GM12878 (cell line): ENCODE results near the gene ZSCAN22. TPM values are rescaled to one million over a fixed set of nuclear protein-coding genes. Genes with fewer than 3 reads are reported as not detected.
"Not testable (repeated sequence)": the region's sequence is repeated elsewhere in the genome, so short reads cannot be mapped to it uniquely, and the experiment has no call there.

Source experiments
- ATAC-seq: fragments of 200-7000 bp; cut with Tn5 transposase; 3 replicates; pipeline ENCODE4 v1.9.1; 2020; ENCODE audit warnings: mild to moderate bottlenecking, moderate library complexity
- BruUV-seq: library from RNA; stranded (reverse); fragments of 400-500 nt; replicated peaks from 2 replicates; lab custom pipeline; 2021; lab: Mats Ljungman, UMichigan
- CTCF ChIA-PET: fragments of 300-600 bp; sonication (Branson Sonifier 250); formaldehyde crosslinking; extraction: SDS; loops from one replicate; lab custom pipeline; 2021; ENCODE audit warnings: inconsistent platforms; lab: Yijun Ruan, JAX
- POLR2A ChIA-PET: fragments of 350-600 bp; formaldehyde crosslinking; extraction: SDS; loops from one replicate; lab custom pipeline; 2021; ENCODE audit warnings: inconsistent platforms; lab: Charles Lee
- RAD21 ChIA-PET: fragments of 300-600 bp; sonication (Branson Sonifier 250); formaldehyde crosslinking; loops from one replicate; lab custom pipeline; 2023; ENCODE audit warnings: antibody characterized with exemption; ENCODE audit not compliant: unreplicated experiment; lab: Charles Lee
- SMC1A ChIA-PET: fragments of 300-600 bp; sonication (Branson Sonifier 250); formaldehyde crosslinking; loops from one replicate; lab custom pipeline; 2023; ENCODE audit not compliant: unreplicated experiment, uncharacterized antibody; lab: Charles Lee
- DNase-seq: peaks from one replicate; pipeline ENCODE4 v3.0.0-alpha.2; 2011; ENCODE audit warnings: low read depth, low spot score
- FAIRE-seq: peaks from 3 replicates; lab custom pipeline; 2011; peaks lifted over from hg19 to GRCh38; lab: Jason Lieb, UNC
- H2AFZ ChIP-seq: 2 replicates; pipeline ENCODE4 v1.6.0; 2011; ENCODE audit warnings: low read depth, low read length, control low read depth; ENCODE audit not compliant: control insufficient read depth
- H3K27ac ChIP-seq: 2 replicates; pipeline ENCODE4 v1.5.1; 2011; ENCODE audit warnings: control low read depth; ENCODE audit not compliant: control insufficient read depth, insufficient read depth
- H3K27me3 ChIP-seq, 2 experiments: replicated peaks in 1 of 2; 2 replicates each; pipeline versions ENCODE4 v1.6.0 to v1.6.1; 2011; ENCODE audit warnings: low read length in 1 of 2; ENCODE audit not compliant: control insufficient read depth in 2 of 2, insufficient read depth in 2 of 2
- H3K36me3 ChIP-seq, 2 experiments: 2 replicates each; pipeline ENCODE4 v1.5.1; 2011; ENCODE audit warnings: low read length in 1 of 2; ENCODE audit not compliant: control insufficient read depth in 2 of 2, insufficient read depth in 2 of 2
- H3K4me1 ChIP-seq: 2 replicates; pipeline ENCODE4 v1.6.1; 2011; ENCODE audit warnings: mild to moderate bottlenecking, low read length, moderate library complexity, mixed read lengths; ENCODE audit not compliant: control insufficient read depth, insufficient read depth
- H3K4me2 ChIP-seq: 2 replicates; pipeline ENCODE4 v1.6.0; 2011; ENCODE audit warnings: control low read depth; ENCODE audit not compliant: control insufficient read depth, insufficient read depth
- H3K4me3 ChIP-seq: fragments of 200-600 bp; sonication (generic); 2 replicates; pipeline ENCODE4 v1.5.1; 2016
- H3K79me2 ChIP-seq: 2 replicates; pipeline ENCODE4 v1.6.0; 2011; ENCODE audit warnings: low read length; ENCODE audit not compliant: control insufficient read depth, insufficient read depth
- H3K9ac ChIP-seq: 2 replicates; pipeline ENCODE4 v1.8.0; 2011; ENCODE audit warnings: low read length, control low read depth, mixed read lengths; ENCODE audit not compliant: control insufficient read depth, insufficient read depth
- H3K9me3 ChIP-seq: replicated peaks from 3 replicates; pipeline ENCODE4 v1.5.1; 2011; ENCODE audit warnings: mild to moderate bottlenecking, low read length; ENCODE audit not compliant: control insufficient read depth, insufficient read depth
- H4K20me1 ChIP-seq: 2 replicates; pipeline ENCODE4 v1.6.0; 2011; ENCODE audit not compliant: control insufficient read depth, insufficient read depth
- BCL11A ChIP-seq: IDR thresholded peaks from 2 replicates; pipeline ENCODE4 v1.6.1; 2011; ENCODE audit warnings: low read depth, low read length
- CEBPB ChIP-seq, 2 experiments: fragments of 150-350 bp in 1 of 2; IDR thresholded peaks; 2 replicates each; pipeline ENCODE4 v1.6.1; 2012 to 2014; ENCODE audit warnings: low read depth in 2 of 2, low read length in 2 of 2, borderline replicate concordance in 1 of 2, inconsistent platforms in 1 of 2
- FOXK2 ChIP-seq: fragments of 450-650 bp; IDR thresholded peaks from 2 replicates; pipeline ENCODE4 v1.6.1; 2017; ENCODE audit warnings: mild to moderate bottlenecking, moderate library complexity
- IRF4 ChIP-seq: IDR thresholded peaks from 2 replicates; pipeline ENCODE4 v1.6.1; 2011; ENCODE audit warnings: low read depth, low read length
- NBN ChIP-seq: fragments of 450-650 bp; IDR thresholded peaks from 2 replicates; pipeline ENCODE4 v1.6.1; 2016
- NFXL1 ChIP-seq: fragments of 450-650 bp; IDR thresholded peaks from 2 replicates; pipeline ENCODE4 v1.6.1; 2017; ENCODE audit warnings: antibody characterized with exemption, mild to moderate bottlenecking, borderline replicate concordance
- PML ChIP-seq: IDR thresholded peaks from 2 replicates; pipeline ENCODE4 v1.6.1; 2012; ENCODE audit warnings: low read length, inconsistent platforms
- SMC3 ChIP-seq: IDR thresholded peaks from 2 replicates; pipeline ENCODE4 v1.6.1; 2011; ENCODE audit warnings: low read length, improper control_type of control experiment, borderline replicate concordance
- SREBF2 ChIP-seq: IDR thresholded peaks from 2 replicates; pipeline ENCODE4 v1.6.1; 2012; ENCODE audit warnings: mild to moderate bottlenecking, low read length
- ZBED1 ChIP-seq: IDR thresholded peaks from 2 replicates; pipeline ENCODE4 v1.6.1; 2016; ENCODE audit warnings: borderline replicate concordance
- ZBTB4 ChIP-seq: fragments of 450-650 bp; formaldehyde crosslinking; IDR thresholded peaks from 2 replicates; pipeline ENCODE4 v1.4.0; 2022; ENCODE audit warnings: mild to moderate bottlenecking, moderate library complexity
- ZNF622 ChIP-seq: fragments of 450-650 bp; IDR thresholded peaks from 2 replicates; pipeline ENCODE4 v1.6.1; 2017; ENCODE audit warnings: mild to moderate bottlenecking, inconsistent platforms
- WGBS: methylation state at CpG from one replicate; pipeline ENCODE4 v1.1.6; 2016; ENCODE audit warnings: low lambda C conversion rate; ENCODE audit not compliant: insufficient replicate concordance, insufficient coverage; ENCODE audit errors: missing lambda C conversion rate; 5-methylcytosine and 5-hydroxymethylcytosine counted together
- in situ Hi-C: fragments of 300-500 bp; cut with MboI; formaldehyde crosslinking; loops from 9 replicates; pipeline ENCODE4 v1.14.3; 2018; ENCODE audit warnings: mixed read lengths
- intact Hi-C: fragments of 100-400 bp; cut with micrococcal nuclease; formaldehyde crosslinking; loops from one replicate; pipeline ENCODE4 v1.14.2; 2022; ENCODE audit not compliant: unreplicated experiment
- polyA plus RNA-seq, 11 experiments: library from polyadenylated mRNA; depleted of rRNA in 4 of 11; unstranded in 6 of 11; stranded (reverse) in 5 of 11; fragments of >200 nt; fragmentation: Nextera tagmentation in 4 of 11; fragmentation: Illumina TruSeq in 1 of 11; extraction: Ambion mirVana in 4 of 11; extraction: Trizol in 1 of 11; gene quantifications; 1 replicate in 1 of 11; 2 replicates in 10 of 11; pipeline versions ENCODE4 v1.2.1 to v1.2.3, GENCODE V29; 2011 to 2016; ENCODE audit warnings: inconsistent platforms in 2 of 11, missing spikeins in 2 of 11, low read depth in 1 of 11
- total RNA-seq, 4 experiments: library from RNA; depleted of rRNA in 3 of 4; stranded (reverse); fragments of >200 nt in 3 of 4; fragmentation: Illumina TruSeq in 1 of 4; extraction: Trizol in 1 of 4; gene quantifications; 2 replicates each; pipeline versions ENCODE4 v1.2.1 to v1.2.3, GENCODE V29; 2013 to 2021

Gene ZSCAN22
- total and polyA plus RNA-seq, 10 of the 15 experiments (the other 5 are each of a cell fraction or from before 2014, with no cell fraction given): 0.49 to 3.9 (median 2.6) TPM

GRCh38 chr19:58374200-58374599 is 47.4 kb downstream of the ZSCAN22 start:
- no peak overlapping the region for H3K9ac ChIP-seq
- no peak overlapping the region for H3K27ac ChIP-seq
- no peaks in the 10 kb centered on the region for H3K36me3 ChIP-seq
- SMC1A ChIA-PET: interaction anchor here (1.1 to 2.7 kb wide), 2 partner anchors 10 to 11 kb away, joined by 3 to 7 read pairs; partner anchors contain the start of gene ZNF497
- no peak overlapping the region for H2AFZ ChIP-seq
- H3K4me2 ChIP-seq: no peak overlapping the region
- no peak for ATAC-seq
- in situ Hi-C loops: no loop called here
- H3K4me3 ChIP-seq: no peak overlapping the region
- RAD21 ChIA-PET: no interaction called here
- H4K20me1 ChIP-seq: no peaks in the 10 kb centered on the region
- FAIRE-seq: no peak
- no peaks in the 10 kb centered on the region for H3K9me3 ChIP-seq
- no peaks in the 10 kb centered on the region; the same call in 1 of the 2 replicates for H3K4me1 ChIP-seq
- H3K27me3 ChIP-seq: no peaks in the 10 kb centered on the region
- intact Hi-C loops: no loop called here
- CTCF ChIA-PET: interaction anchor here (1.5 kb wide), 1 partner anchor 9 kb away, joined by 4 read pairs; no protein-coding TSS in a partner anchor
- POLR2A ChIA-PET: interaction anchor here (1.1 to 1.4 kb wide), 2 partner anchors 9 to 12 kb away, joined by 4 read pairs; partner anchors contain the start of gene ZNF497
- DNase-seq: no peak
- H3K79me2 ChIP-seq: no peaks in the 10 kb centered on the region
- TF ChIP-seq CEBPB (IDR thresholded peaks at IDR 0.05; ENCODE audit: borderline replicate concordance in 1 of 2, low read depth in 2 of 2, low read length in 2 of 2): no peak
- no peak for TF ChIP-seq SREBF2
- TF ChIP-seq ZBTB4 (CRISPR knock-in tag): no peak
- no peak for TF ChIP-seq SMC3
- no peak for TF ChIP-seq ZBED1
- TF ChIP-seq FOXK2: no peak
- no peak for TF ChIP-seq NFXL1
- no peak for TF ChIP-seq ZNF622
- TF ChIP-seq PML: no peak
- no peak for TF ChIP-seq BCL11A
- no peak for TF ChIP-seq NBN
- no peak for TF ChIP-seq IRF4
- TF ChIP-seq, all 136 proteins: peak for 0
- no TSS peak for BruUV-seq
- 91% methylated on average over 4 of the region's 4 CpGs for WGBS

DNA sequence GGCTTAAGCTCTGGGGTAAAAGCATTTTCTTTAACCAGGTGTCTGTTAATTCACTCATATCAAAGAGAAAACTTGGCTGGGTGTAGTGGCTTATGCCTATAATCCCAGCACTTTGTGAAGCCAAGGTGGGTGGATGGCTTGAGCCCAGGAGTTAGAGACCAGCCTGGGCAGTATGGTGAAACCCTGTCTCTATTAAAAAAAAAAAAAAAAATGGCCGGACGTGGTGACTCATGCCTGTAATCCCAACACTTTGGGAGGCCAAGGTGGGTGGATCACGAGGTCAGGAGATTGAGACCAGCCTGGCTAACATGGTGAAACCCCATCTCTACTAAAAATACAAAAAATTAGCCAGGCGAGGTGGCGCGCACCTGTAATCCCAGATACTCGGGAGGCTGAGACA is 49.9 kb downstream of the ZSCAN22 start:
- H3K79me2 ChIP-seq, H4K20me1 ChIP-seq, H2AFZ ChIP-seq, in situ Hi-C loops, BruUV-seq, ATAC-seq, DNase-seq, H3K4me3 ChIP-seq, H3K27me3 ChIP-seq, SMC1A ChIA-PET, intact Hi-C loops, H3K4me1 ChIP-seq, H3K9ac ChIP-seq, H3K27ac ChIP-seq, FAIRE-seq, H3K36me3 ChIP-seq, CTCF ChIA-PET, H3K4me2 ChIP-seq, H3K9me3 ChIP-seq: not testable (repeated sequence)
- RAD21 ChIA-PET: interaction anchor here (0.7 to 1.3 kb wide), 2 partner anchors 14 to 30 kb away, joined by 3 to 4 read pairs; partner anchors contain the start of gene ZNF497
- 63% methylated on average over 6 of the region's 7 CpGs for WGBS
- POLR2A ChIA-PET: interaction anchor here (2.2 kb wide), 1 partner anchor 14 kb away, joined by 5 read pairs; the partner anchor contains the start of gene ZNF497
